B cell (primary cell): ENCODE data around the gene PTPRG. TPM values are rescaled to one million over a fixed set of nuclear protein-coding genes. Genes with fewer than 3 reads are reported as not detected.

Experiments
- ATAC-seq: fragments of 200-7000 bp; cut with Tn5 transposase; one replicate; pipeline ENCODE4 v1.10.0; 2021; ENCODE audit warnings: low read depth, mild to moderate bottlenecking, moderate number of reproducible peaks, moderate library complexity
- CTCF ChIA-PET: fragments of 350-600 bp; sonication (Branson Sonifier 250); formaldehyde crosslinking; loops from one replicate; lab custom pipeline; 2021; ENCODE audit warnings: antibody characterized with exemption, inconsistent platforms; lab: Charles Lee
- POLR2A ChIA-PET: fragments of 350-600 bp; sonication (Branson Sonifier 250); formaldehyde crosslinking; loops from one replicate; lab custom pipeline; 2021; ENCODE audit warnings: antibody characterized with exemption; lab: Charles Lee
- DNase-seq: peaks from one replicate; pipeline ENCODE4 v3.0.0; 2013
- H2AFZ ChIP-seq: 2 replicates; pipeline ENCODE4 v1.6.1; 2012; ENCODE audit warnings: mild to moderate bottlenecking, low read depth, low read length; ENCODE audit not compliant: insufficient read depth, poor library complexity, severe bottlenecking
- H3K27ac ChIP-seq, 2 donors: 1 replicate in 1 of 2; 2 replicates in 1 of 2; pipeline ENCODE4 v1.5.1; 2012 to 2013; ENCODE audit warnings: low read length in 2 of 2, mild to moderate bottlenecking in 2 of 2, moderate library complexity in 1 of 2
- H3K27me3 ChIP-seq, 4 experiments: fragments of 200-600 bp in 1 of 4; sonication (generic) in 1 of 4; replicated peaks in 1 of 4; 1 replicate in 2 of 4; 2 replicates in 2 of 4; pipeline versions ENCODE4 v1.6.1 to v1.7.0; 2013 to 2016; ENCODE audit warnings: low read length in 3 of 4, mild to moderate bottlenecking in 2 of 4, mixed read lengths in 1 of 4, moderate library complexity in 1 of 4; ENCODE audit not compliant: insufficient read depth in 4 of 4, control insufficient read depth in 3 of 4; ENCODE audit errors: control extremely low read depth in 1 of 4
- H3K36me3 ChIP-seq, 2 experiments: replicated peaks in 1 of 2; 1 replicate in 1 of 2; 2 replicates in 1 of 2; pipeline versions ENCODE4 v1.6.1 to v1.7.1; 2013; ENCODE audit warnings: low read length in 1 of 2; ENCODE audit not compliant: insufficient read depth in 2 of 2, control insufficient read depth in 1 of 2; ENCODE audit errors: control extremely low read depth in 1 of 2, extremely low read depth in 1 of 2
- H3K4me1 ChIP-seq, 2 donors: fragments of 200-600 bp in 1 of 2; sonication (generic) in 1 of 2; 1 replicate in 1 of 2; 2 replicates in 1 of 2; pipeline versions ENCODE4 v1.5.1 to v1.6.1; 2013 to 2017; ENCODE audit warnings: low read length in 2 of 2; ENCODE audit not compliant: control insufficient read depth in 2 of 2, insufficient read depth in 2 of 2
- H3K4me2 ChIP-seq: replicated peaks from 2 replicates; pipeline ENCODE3; 2012; ENCODE audit warnings: mild to moderate bottlenecking, low read depth, low read length; ENCODE audit not compliant: poor library complexity, severe bottlenecking
- H3K4me3 ChIP-seq, 5 experiments: fragments of 200-600 bp in 1 of 5; sonication (generic) in 1 of 5; 1 replicate in 3 of 5; 2 replicates in 2 of 5; pipeline versions ENCODE4 v1.5.1 to v1.7.0; 2011 to 2016; ENCODE audit warnings: low read length in 4 of 5, mild to moderate bottlenecking in 4 of 5, low read depth in 2 of 5, control low read depth in 1 of 5, moderate library complexity in 1 of 5; ENCODE audit not compliant: insufficient read depth in 1 of 5; ENCODE audit errors: control extremely low read depth in 1 of 5, extremely low read depth in 1 of 5
- H3K79me2 ChIP-seq: fragments of 200-600 bp; sonication (generic); one replicate; pipeline ENCODE4 v1.6.0; 2016; ENCODE audit warnings: low read length; ENCODE audit not compliant: control insufficient read depth, insufficient read depth
- H3K9ac ChIP-seq: fragments of 200-600 bp; sonication (generic); 2 replicates; pipeline ENCODE4 v1.6.1; 2017; ENCODE audit warnings: mild to moderate bottlenecking, low read length, moderate library complexity
- H3K9me3 ChIP-seq, 3 donors: one replicate each; pipeline versions ENCODE4 v1.6.1 to v1.7.1; 2013; ENCODE audit warnings: low read length in 2 of 3; ENCODE audit not compliant: control insufficient read depth in 2 of 3, insufficient read depth in 1 of 3; ENCODE audit errors: control extremely low read depth in 1 of 3
- H4K20me1 ChIP-seq: 2 replicates; pipeline ENCODE4 v1.6.0; 2012; ENCODE audit warnings: mild to moderate bottlenecking, low read length; ENCODE audit not compliant: insufficient read depth, control insufficient read depth, poor library complexity, severe bottlenecking
- H3K27ac Mint-ChIP-seq: one replicate; pipeline ENCODE4 v1.8.0; 2021; ENCODE audit warnings: mixed read lengths
- H3K27me3 Mint-ChIP-seq: one replicate; pipeline ENCODE4 v1.8.0; 2021; ENCODE audit warnings: mixed read lengths
- H3K4me1 Mint-ChIP-seq: one replicate; pipeline ENCODE4 v1.8.0; 2021; ENCODE audit warnings: mixed read lengths
- H3K4me3 Mint-ChIP-seq: one replicate; pipeline ENCODE4 v1.8.0; 2021; ENCODE audit warnings: mixed read lengths
- H3K9me3 Mint-ChIP-seq: one replicate; pipeline ENCODE4 v1.8.0; 2022; ENCODE audit warnings: mixed read lengths; ENCODE audit not compliant: insufficient read depth
- CTCF ChIP-seq: fragments of 200-600 bp; IDR thresholded peaks from one replicate; pipeline ENCODE4 v1.8.0; 2022; ENCODE audit warnings: antibody characterized with exemption, mild to moderate bottlenecking
- EZH2 ChIP-seq: IDR thresholded peaks from 2 replicates; pipeline ENCODE4 v1.6.1; 2012; ENCODE audit warnings: borderline replicate concordance, low read depth, mild to moderate bottlenecking, moderate library complexity, low read length; ENCODE audit not compliant: insufficient read depth, poor library complexity, severe bottlenecking
- WGBS: methylation state at CpG from one replicate; pipeline ENCODE4 v1.1.5; 2013; ENCODE audit warnings: missing lambda C conversion rate; ENCODE audit not compliant: insufficient coverage; 5-methylcytosine and 5-hydroxymethylcytosine counted together
- intact Hi-C: fragments of 100-400 bp; cut with micrococcal nuclease; formaldehyde crosslinking; loops from one replicate; pipeline ENCODE4 v1.10.0; 2022
- polyA plus RNA-seq: library from polyadenylated mRNA; depleted of rRNA; stranded (reverse); fragments of >200 nt; gene quantifications from 2 replicates; pipeline ENCODE4 v1.2.3, GENCODE V29; 2012
- total RNA-seq, 2 donors: library from RNA; stranded (reverse); fragments of 120-200 nt in 1 of 2; gene quantifications; 1 replicate in 1 of 2; 2 replicates in 1 of 2; pipeline versions ENCODE4 v1.2.3 to v1.2.4, GENCODE V29; 2013 to 2022

The PTPRG gene
- total and polyA plus RNA-seq, 2 donors (not counting 1 experiment from before 2014, with no cell fraction given) = 0.12 to 1.3 TPM

- Histone ChIP-seq H3K27ac (no peak overlapping the region), H3K4me2 (no peak overlapping the region), H4K20me1 (no peaks in the 10 kb centered on the region), H3K79me2 (no peaks in the 10 kb centered on the region), H3K4me1 (no peaks in the 10 kb centered on the region), H3K4me3 (no peak overlapping the region), H3K9ac (no peak overlapping the region), H3K36me3 (no peaks in the 10 kb centered on the region), H3K27me3 (no peaks in the 10 kb centered on the region), H2AFZ (no peak overlapping the region), H3K9me3 (no peaks in the 10 kb centered on the region)
- intact Hi-C loops = no loop called here
- Mint-ChIP-seq H3K27ac (no peak overlapping the region), H3K4me1 (no peaks in the 10 kb centered on the region), H3K27me3 (peaks cover 4% of the 10 kb centered on the region), H3K9me3 (no peaks in the 10 kb centered on the region), H3K4me3 (no peak overlapping the region)
- TF ChIP-seq EZH2 (no peak), CTCF (no peak)
- no CpG with 5 or more reads among the region's 2 CpGs for WGBS
- POLR2A ChIA-PET = no interaction called here
- ATAC-seq = no peak
- CTCF ChIA-PET = no interaction called here
- DNase-seq = no peak
These were observed 688.6 kb downstream of the PTPRG start for GRCh38 chr3:62249855-62250543.

GRCh38 chr3:62252438-62253157 is 691.2 kb downstream of the PTPRG start:
- Histone ChIP-seq H4K20me1 (no peaks in the 10 kb centered on the region), H3K4me2 (no peak overlapping the region), H2AFZ (no peak overlapping the region), H3K27ac (no peak overlapping the region), H3K4me3 (no peak overlapping the region), H3K9me3 (peaks cover 0 to 1% (median 0%) of the 10 kb centered on the region in 3 donors), H3K4me1 (no peaks in the 10 kb centered on the region), H3K9ac (no peak overlapping the region), H3K36me3 (no peaks in the 10 kb centered on the region), H3K79me2 (no peaks in the 10 kb centered on the region), H3K27me3 (no peaks in the 10 kb centered on the region)
- TF ChIP-seq EZH2 = no peak
- TF ChIP-seq CTCF = no peak
- DNase-seq (no peak), ATAC-seq (no peak)
- intact Hi-C loops = no loop called here
- 80% methylated on average over 1 of the region's 2 CpGs for WGBS
- H3K4me3 Mint-ChIP-seq = no peak overlapping the region
- ChIA-PET POLR2A (no interaction called here), CTCF (no interaction called here)
- H3K27ac Mint-ChIP-seq = no peak overlapping the region
- H3K27me3 Mint-ChIP-seq = peaks cover 4% of the 10 kb centered on the region
- no peaks in the 10 kb centered on the region for H3K9me3 Mint-ChIP-seq
- H3K4me1 Mint-ChIP-seq = no peaks in the 10 kb centered on the region
